ENCODE data around the gene REV3L.

Gene REV3L, protein sequence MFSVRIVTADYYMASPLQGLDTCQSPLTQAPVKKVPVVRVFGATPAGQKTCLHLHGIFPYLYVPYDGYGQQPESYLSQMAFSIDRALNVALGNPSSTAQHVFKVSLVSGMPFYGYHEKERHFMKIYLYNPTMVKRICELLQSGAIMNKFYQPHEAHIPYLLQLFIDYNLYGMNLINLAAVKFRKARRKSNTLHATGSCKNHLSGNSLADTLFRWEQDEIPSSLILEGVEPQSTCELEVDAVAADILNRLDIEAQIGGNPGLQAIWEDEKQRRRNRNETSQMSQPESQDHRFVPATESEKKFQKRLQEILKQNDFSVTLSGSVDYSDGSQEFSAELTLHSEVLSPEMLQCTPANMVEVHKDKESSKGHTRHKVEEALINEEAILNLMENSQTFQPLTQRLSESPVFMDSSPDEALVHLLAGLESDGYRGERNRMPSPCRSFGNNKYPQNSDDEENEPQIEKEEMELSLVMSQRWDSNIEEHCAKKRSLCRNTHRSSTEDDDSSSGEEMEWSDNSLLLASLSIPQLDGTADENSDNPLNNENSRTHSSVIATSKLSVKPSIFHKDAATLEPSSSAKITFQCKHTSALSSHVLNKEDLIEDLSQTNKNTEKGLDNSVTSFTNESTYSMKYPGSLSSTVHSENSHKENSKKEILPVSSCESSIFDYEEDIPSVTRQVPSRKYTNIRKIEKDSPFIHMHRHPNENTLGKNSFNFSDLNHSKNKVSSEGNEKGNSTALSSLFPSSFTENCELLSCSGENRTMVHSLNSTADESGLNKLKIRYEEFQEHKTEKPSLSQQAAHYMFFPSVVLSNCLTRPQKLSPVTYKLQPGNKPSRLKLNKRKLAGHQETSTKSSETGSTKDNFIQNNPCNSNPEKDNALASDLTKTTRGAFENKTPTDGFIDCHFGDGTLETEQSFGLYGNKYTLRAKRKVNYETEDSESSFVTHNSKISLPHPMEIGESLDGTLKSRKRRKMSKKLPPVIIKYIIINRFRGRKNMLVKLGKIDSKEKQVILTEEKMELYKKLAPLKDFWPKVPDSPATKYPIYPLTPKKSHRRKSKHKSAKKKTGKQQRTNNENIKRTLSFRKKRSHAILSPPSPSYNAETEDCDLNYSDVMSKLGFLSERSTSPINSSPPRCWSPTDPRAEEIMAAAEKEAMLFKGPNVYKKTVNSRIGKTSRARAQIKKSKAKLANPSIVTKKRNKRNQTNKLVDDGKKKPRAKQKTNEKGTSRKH (N-terminal part only)

DNA sequence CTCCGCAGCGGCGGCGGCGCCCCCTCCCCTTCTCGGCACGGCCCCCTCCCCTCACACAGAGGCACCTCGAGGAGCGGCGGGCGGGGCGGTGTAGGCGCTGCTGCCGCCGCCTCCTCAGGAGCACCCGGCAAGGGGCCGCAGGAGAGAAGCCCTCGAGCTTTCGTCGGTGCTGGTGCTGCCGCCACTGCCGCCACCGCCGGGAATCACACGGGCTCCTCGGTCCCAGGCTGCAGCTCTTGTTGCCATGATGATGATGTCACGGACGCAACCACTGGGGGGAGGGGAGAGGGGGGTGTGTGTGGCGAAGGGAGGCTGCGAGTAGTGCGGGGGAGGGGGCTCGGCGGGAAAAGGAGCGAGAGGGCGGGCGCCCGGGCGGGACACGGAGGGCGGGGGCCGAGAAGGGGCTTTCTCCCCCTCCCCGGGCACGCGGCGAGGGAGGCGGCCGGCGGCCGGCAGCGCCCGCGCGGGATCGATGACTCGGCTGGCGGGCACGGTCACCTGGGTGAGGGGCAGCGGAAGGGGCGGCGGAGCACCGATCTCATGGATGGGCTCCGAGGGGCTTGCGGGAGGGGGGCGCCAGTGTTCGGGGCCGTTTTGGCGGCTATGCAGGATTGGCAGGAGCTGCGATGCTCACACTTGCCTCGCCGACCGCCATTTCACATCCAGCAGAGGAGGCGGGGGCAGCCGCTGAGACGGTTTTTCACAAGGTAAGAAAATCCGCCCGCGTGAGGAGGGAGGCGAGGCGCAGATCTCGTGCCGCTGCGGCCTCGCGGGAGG, at the start of gene REV3L:
Gene REV3L, minus strand, starts transcription at position 260 of the 777 bp plus-strand sequence. CDS start 330 bp downstream, outside the sequence.
- Histone ChIP-seq H3K4me3 (ENCODE audit: low read depth, low read length) (peak within 1 kb of the TSS; percentile 95), H3K36me3 (ENCODE audit: control insufficient read depth, insufficient read depth, low read length) (peaks cover 4% of the 10 kb centered on the region), H3K4me1 (ENCODE audit: control insufficient read depth, insufficient read depth, low read length) (peaks cover 36% of the 10 kb centered on the region), H3K27ac (ENCODE audit: low read depth, low read length) (peak within 1 kb of the TSS; percentile 99), H3K9me3 (ENCODE audit: control insufficient read depth, insufficient read depth, low read length) (0 out of 2 replicates have a peak, but pooled peaks cover 3% of the 10 kb centered on the region), H3K27me3 (ENCODE audit: control insufficient read depth, insufficient read depth, low read length) (peaks cover 42% of the 10 kb centered on the region), H3K9ac (ENCODE audit: low read depth, low read length) (peak within 1 kb of the TSS; percentile 93)

DNA sequence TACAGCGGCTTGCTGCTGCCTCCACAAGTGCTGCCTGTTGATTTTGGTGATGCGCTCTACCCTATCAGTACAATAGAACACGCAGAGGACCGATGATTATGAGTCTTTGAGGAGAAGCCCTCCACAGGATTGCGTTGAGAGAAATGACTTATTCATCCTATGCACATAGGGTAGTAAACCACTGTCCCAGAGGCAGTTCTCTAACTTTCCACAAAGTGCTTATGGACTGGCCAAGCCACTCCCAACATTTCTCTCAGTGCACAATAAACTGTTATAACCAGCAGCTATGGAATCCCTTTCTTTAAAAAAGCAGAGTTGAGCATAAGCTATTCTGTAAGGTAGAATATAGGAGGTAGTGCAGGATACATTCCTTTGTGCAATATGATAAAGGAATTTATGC, 48.2 kb upstream of the REV3L start:
- H3K4me3 ChIP-seq (ENCODE audit: low read depth, low read length), result no peak overlapping the region
- no peaks in the 10 kb centered on the region for H3K36me3 ChIP-seq (ENCODE audit: control insufficient read depth, insufficient read depth, low read length)
- H3K27me3 ChIP-seq (ENCODE audit: control insufficient read depth, insufficient read depth, low read length), result no peaks in the 10 kb centered on the region
- peaks cover 24% of the 10 kb centered on the region for H3K4me1 ChIP-seq (ENCODE audit: control insufficient read depth, insufficient read depth, low read length)
- H3K9ac ChIP-seq (ENCODE audit: low read depth, low read length), result no peak overlapping the region
- no peak overlapping the region for H3K27ac ChIP-seq (ENCODE audit: low read depth, low read length)
- H3K9me3 ChIP-seq (ENCODE audit: control insufficient read depth, insufficient read depth, low read length), result no peaks in the 10 kb centered on the region

DNA sequence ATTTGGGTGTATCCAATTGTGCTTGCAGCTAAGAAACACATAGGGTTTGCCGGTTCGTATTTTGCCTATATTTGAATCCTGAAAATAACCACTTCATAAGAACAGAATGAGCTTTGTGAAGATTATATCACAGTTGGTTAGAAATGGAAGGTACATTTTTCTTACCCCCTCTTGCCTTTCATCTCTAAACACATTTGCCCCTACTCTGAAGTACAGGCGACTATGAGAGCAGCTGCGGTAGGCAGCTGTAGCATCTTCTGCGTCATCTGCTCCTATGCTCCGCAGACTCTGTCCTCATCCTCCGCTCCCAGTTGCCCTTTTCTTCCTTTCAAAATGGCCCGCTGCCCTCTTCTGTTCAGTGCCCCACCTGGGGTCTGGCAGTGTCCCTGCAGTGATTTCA, 47.6 kb upstream of the REV3L start:
- no peaks in the 10 kb centered on the region for H3K36me3 ChIP-seq (ENCODE audit: control insufficient read depth, insufficient read depth, low read length)
- no peaks in the 10 kb centered on the region for H3K9me3 ChIP-seq (ENCODE audit: control insufficient read depth, insufficient read depth, low read length)
- no peak overlapping the region for H3K4me3 ChIP-seq (ENCODE audit: low read depth, low read length)
- H3K27ac ChIP-seq (ENCODE audit: low read depth, low read length), result no peak overlapping the region
- H3K27me3 ChIP-seq (ENCODE audit: control insufficient read depth, insufficient read depth, low read length), result no peaks in the 10 kb centered on the region
- peaks cover 24% of the 10 kb centered on the region for H3K4me1 ChIP-seq (ENCODE audit: control insufficient read depth, insufficient read depth, low read length)
- no peak overlapping the region for H3K9ac ChIP-seq (ENCODE audit: low read depth, low read length)

DNA sequence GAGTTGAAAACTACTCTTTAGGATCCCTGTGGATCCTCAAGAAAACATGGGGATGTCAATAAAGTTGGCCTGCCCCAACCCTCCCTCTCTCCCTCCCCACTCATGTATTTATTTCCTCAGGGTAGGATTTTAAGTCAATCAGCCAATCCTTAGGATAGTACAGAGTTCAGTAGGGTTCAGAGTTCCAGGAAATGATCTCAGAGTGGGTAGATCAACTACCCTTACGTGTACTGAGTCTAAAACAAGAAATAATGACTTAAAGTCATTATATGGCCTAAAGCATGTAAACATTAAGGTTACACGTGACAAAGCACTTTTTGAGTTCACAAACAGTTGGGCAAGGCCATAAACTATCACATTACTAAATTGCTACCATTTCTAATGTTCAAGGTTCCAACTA, 47.2 kb upstream of the REV3L start:
- H3K9me3 ChIP-seq (ENCODE audit: control insufficient read depth, insufficient read depth, low read length), result no peaks in the 10 kb centered on the region
- peaks cover 24% of the 10 kb centered on the region for H3K4me1 ChIP-seq (ENCODE audit: control insufficient read depth, insufficient read depth, low read length)
- H3K27me3 ChIP-seq (ENCODE audit: control insufficient read depth, insufficient read depth, low read length), result no peaks in the 10 kb centered on the region
- no peak overlapping the region for H3K9ac ChIP-seq (ENCODE audit: low read depth, low read length)
- no peaks in the 10 kb centered on the region for H3K36me3 ChIP-seq (ENCODE audit: control insufficient read depth, insufficient read depth, low read length)
- no peak overlapping the region for H3K4me3 ChIP-seq (ENCODE audit: low read depth, low read length)
- no peak overlapping the region for H3K27ac ChIP-seq (ENCODE audit: low read depth, low read length)

DNA sequence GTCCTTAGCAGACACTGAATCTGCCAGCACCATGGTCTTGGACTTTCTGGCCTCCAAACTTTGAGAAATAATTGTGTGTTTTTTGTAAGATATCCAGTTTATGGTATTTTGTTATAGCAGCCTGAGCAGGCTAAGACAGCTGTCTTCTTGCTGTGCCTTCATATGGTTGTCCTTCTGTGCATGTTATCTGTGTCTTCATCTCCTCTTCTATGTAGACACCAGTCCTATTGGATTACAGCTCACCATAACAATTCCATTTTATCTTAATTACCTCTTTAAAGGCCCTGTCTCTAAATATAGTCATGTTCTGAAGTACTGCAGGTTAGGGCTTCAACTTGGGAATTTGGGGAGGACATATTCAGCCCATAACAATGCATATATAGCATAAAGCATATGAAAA, 44.3 kb upstream of the REV3L start:
- Histone ChIP-seq H3K4me3 (ENCODE audit: low read depth, low read length) (no peak overlapping the region), H3K4me1 (ENCODE audit: control insufficient read depth, insufficient read depth, low read length) (peaks cover 26% of the 10 kb centered on the region), H3K27ac (ENCODE audit: low read depth, low read length) (no peak overlapping the region), H3K36me3 (ENCODE audit: control insufficient read depth, insufficient read depth, low read length) (no peaks in the 10 kb centered on the region), H3K9me3 (ENCODE audit: control insufficient read depth, insufficient read depth, low read length) (no peaks in the 10 kb centered on the region), H3K27me3 (ENCODE audit: control insufficient read depth, insufficient read depth, low read length) (no peaks in the 10 kb centered on the region), H3K9ac (ENCODE audit: low read depth, low read length) (no peak overlapping the region)

DNA sequence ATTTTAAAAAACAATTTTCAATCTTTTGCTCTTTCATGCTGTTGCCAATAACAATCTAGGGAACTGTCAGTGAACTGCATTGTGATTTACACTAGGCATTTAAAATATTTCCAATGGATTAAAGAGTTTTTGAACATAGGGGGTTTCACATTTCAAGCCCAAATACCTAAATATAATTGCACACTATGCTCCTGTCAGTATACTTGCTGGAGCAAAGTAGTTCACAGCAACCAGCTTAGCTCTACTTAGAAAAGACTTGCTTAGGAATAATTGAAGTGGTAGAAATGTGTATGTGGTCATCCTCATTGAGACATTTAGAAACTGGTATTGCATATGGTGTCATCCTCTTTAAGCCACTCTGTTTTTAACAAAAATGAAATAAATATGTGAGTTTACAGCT, 41.7 kb upstream of the REV3L start:
- H3K9me3 ChIP-seq (ENCODE audit: control insufficient read depth, insufficient read depth, low read length), result no peaks in the 10 kb centered on the region
- no peaks in the 10 kb centered on the region for H3K36me3 ChIP-seq (ENCODE audit: control insufficient read depth, insufficient read depth, low read length)
- no peak overlapping the region for H3K27ac ChIP-seq (ENCODE audit: low read depth, low read length)
- no peaks in the 10 kb centered on the region for H3K27me3 ChIP-seq (ENCODE audit: control insufficient read depth, insufficient read depth, low read length)
- H3K4me1 ChIP-seq (ENCODE audit: control insufficient read depth, insufficient read depth, low read length), result peaks cover 16% of the 10 kb centered on the region
- H3K4me3 ChIP-seq (ENCODE audit: low read depth, low read length), result no peak overlapping the region
- H3K9ac ChIP-seq (ENCODE audit: low read depth, low read length), result no peak overlapping the region

DNA sequence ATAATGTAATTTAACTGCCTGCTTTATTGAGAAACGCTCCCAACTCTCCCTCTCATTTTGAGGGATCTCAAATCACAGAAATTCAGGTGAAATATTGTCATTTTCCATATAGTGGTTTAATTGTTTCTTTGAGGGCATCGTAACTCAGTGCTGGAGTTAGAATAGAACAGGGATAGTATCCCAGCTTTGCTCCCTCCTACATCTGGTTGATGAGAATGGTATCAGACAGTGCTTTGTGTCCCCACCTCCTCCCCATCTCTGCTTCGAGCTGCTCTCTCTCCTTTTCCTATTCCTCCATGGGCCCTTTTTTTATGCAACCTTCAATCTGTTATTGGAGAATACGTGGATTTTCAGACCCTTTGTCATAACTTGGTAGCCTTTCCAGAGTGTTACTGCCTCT, 41.2 kb upstream of the REV3L start:
- Histone ChIP-seq H3K27ac (ENCODE audit: low read depth, low read length) (no peak overlapping the region), H3K4me3 (ENCODE audit: low read depth, low read length) (no peak overlapping the region), H3K9ac (ENCODE audit: low read depth, low read length) (no peak overlapping the region), H3K27me3 (ENCODE audit: control insufficient read depth, insufficient read depth, low read length) (no peaks in the 10 kb centered on the region), H3K36me3 (ENCODE audit: control insufficient read depth, insufficient read depth, low read length) (no peaks in the 10 kb centered on the region), H3K4me1 (ENCODE audit: control insufficient read depth, insufficient read depth, low read length) (peaks cover 16% of the 10 kb centered on the region), H3K9me3 (ENCODE audit: control insufficient read depth, insufficient read depth, low read length) (no peaks in the 10 kb centered on the region)

DNA sequence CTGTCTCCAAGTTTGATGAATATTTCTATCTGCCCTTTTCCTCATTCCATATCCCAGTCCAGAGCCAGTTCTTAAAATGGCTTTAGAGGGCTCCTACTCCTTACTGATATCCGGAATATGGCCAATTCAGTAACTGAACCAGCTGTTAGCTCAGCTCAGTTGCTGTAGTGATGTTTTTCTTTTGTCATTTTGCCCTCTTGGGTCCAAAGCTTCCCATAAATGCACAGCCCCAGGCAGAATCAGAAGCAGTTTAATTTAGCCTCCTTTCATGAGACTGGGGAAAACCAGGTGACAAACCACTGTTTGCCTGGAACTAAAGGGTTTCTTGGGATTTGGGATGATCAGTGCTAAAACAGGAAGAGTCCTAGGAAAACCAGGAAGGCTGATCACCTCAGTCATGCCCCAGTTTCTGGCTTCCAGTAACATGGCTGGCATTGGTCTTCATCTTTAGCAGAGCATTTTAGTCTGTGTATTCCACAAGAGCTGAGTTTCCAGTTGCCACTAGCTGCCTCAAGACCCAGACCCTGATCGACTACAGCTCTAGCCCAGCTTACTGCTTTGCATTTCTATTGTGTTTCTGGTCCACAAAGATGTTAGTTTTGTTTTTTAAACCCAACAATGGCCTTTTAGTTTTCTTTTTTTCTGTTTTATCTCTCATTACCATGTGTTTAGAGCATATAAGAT, 40.6 kb upstream of the REV3L start:
- Histone ChIP-seq H3K4me1 (ENCODE audit: control insufficient read depth, insufficient read depth, low read length) (peaks cover 16% of the 10 kb centered on the region), H3K36me3 (ENCODE audit: control insufficient read depth, insufficient read depth, low read length) (no peaks in the 10 kb centered on the region), H3K9ac (ENCODE audit: low read depth, low read length) (no peak overlapping the region), H3K9me3 (ENCODE audit: control insufficient read depth, insufficient read depth, low read length) (no peaks in the 10 kb centered on the region), H3K27me3 (ENCODE audit: control insufficient read depth, insufficient read depth, low read length) (no peaks in the 10 kb centered on the region), H3K4me3 (ENCODE audit: low read depth, low read length) (no peak overlapping the region), H3K27ac (ENCODE audit: low read depth, low read length) (peak overlapping the region; percentile 36)

DNA sequence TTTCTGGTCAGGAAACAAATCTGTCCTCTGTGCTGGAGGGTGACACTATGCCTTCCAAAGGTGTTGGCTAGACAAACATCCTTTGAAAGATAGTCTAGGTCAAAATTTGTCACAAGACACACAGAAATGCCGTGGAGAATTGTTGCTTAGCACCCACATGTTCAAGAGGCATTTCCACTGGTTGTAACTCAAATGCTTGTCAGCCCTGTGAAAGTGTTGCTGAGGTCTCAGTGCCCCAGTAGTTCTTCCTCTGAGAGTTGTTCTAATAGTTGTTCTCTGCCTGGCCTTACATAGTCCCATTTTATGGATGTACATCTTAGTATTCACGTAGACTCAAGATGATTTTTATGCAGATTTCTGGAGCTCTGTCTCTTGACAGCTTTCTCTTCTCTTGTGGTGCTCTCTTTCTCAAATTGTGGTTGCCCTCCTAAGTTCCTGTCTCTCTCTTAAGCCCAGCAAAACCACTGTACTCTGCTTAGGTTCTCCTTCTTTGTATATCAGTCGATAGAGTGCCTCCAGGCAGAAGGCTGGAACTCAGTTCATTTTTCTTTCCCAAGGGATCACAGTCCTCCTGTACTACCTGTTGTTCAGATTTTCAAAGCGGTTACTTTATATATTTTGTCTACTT, 39.5 kb upstream of the REV3L start:
- H3K9ac ChIP-seq (ENCODE audit: low read depth, low read length), result no peak overlapping the region

More for the DNA sequence above, 39.5 kb upstream of the REV3L start:
- Histone ChIP-seq H3K4me3 (ENCODE audit: low read depth, low read length) (no peak overlapping the region), H3K9me3 (ENCODE audit: control insufficient read depth, insufficient read depth, low read length) (no peaks in the 10 kb centered on the region), H3K27ac (ENCODE audit: low read depth, low read length) (no peak overlapping the region), H3K27me3 (ENCODE audit: control insufficient read depth, insufficient read depth, low read length) (no peaks in the 10 kb centered on the region), H3K36me3 (ENCODE audit: control insufficient read depth, insufficient read depth, low read length) (no peaks in the 10 kb centered on the region), H3K4me1 (ENCODE audit: control insufficient read depth, insufficient read depth, low read length) (peaks cover 24% of the 10 kb centered on the region)

Measured in HUES48 (cell line).